GM06990 (cell line): ENCODE data around the gene CD37.
"Not testable (repeated sequence)": the region's sequence is repeated elsewhere in the genome, so short reads cannot be mapped to it uniquely, and the experiment has no call there.

Experiments
- DNase-seq: peaks from one replicate; pipeline ENCODE4 v3.0.0-alpha.2; 2011; ENCODE audit not compliant: insufficient read length; ENCODE audit errors: extremely low read depth
- H3K27me3 ChIP-seq: replicated peaks from 2 replicates; pipeline ENCODE4 v1.6.0; 2011; ENCODE audit warnings: low read length; ENCODE audit not compliant: control insufficient read depth, insufficient read depth
- H3K36me3 ChIP-seq: 2 replicates; pipeline ENCODE4 v1.5.1; 2011; ENCODE audit warnings: low read length; ENCODE audit not compliant: control insufficient read depth, insufficient read depth
- H3K4me3 ChIP-seq: replicated peaks from 2 replicates; pipeline ENCODE4 v1.5.1; 2011; ENCODE audit warnings: low read depth, mild to moderate bottlenecking, control low read depth, low read length
- TF ChIP-seq, protein P1 (sequence below): IDR thresholded peaks from 2 replicates; pipeline ENCODE4 v1.5.1; 2011; ENCODE audit warnings: low read length, control low read depth, mild to moderate bottlenecking, inconsistent platforms; ENCODE audit not compliant: insufficient read depth, poor library complexity, severe bottlenecking

CD37 gene

DNA sequence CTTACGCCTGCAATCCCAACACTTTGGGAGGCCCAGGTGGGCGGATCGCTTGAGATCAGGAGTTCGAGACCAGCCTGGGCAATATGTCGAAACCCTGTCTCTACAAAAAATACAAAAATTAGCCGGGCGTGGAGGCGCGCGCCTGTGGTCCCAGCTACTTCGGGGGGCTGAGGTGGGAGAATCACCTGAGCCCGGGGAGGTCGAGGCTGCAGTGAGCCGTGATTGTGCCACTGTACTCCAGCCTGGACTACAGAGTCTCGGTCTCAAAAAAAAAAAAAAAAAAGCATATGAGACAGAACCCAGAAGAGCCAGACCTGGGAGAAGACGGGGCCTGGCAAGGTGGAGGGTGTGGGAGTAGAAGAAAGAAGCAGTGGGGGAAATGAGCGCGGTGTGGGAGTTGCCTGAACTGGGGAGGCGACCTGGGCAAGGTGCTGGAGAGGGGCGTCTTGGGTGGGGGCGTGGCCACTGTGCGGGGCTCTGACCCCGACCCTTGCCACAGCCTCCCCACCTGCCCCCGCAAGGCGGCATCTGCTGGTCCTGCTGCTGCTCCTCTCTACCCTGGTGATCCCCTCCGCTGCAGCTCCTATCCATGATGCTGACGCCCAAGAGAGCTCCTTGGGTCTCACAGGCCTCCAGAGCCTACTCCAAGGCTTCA, 29.0 kb downstream of the CD37 start:
- Histone ChIP-seq H3K36me3 (no peaks in the 10 kb centered on the region), H3K4me3 (no peak overlapping the region; the same call in 1 of the 2 replicates), H3K27me3 (no peaks in the 10 kb centered on the region; the same call in 1 of the 2 replicates)
- DNase-seq = no peak
- TF ChIP-seq, protein P1, sequence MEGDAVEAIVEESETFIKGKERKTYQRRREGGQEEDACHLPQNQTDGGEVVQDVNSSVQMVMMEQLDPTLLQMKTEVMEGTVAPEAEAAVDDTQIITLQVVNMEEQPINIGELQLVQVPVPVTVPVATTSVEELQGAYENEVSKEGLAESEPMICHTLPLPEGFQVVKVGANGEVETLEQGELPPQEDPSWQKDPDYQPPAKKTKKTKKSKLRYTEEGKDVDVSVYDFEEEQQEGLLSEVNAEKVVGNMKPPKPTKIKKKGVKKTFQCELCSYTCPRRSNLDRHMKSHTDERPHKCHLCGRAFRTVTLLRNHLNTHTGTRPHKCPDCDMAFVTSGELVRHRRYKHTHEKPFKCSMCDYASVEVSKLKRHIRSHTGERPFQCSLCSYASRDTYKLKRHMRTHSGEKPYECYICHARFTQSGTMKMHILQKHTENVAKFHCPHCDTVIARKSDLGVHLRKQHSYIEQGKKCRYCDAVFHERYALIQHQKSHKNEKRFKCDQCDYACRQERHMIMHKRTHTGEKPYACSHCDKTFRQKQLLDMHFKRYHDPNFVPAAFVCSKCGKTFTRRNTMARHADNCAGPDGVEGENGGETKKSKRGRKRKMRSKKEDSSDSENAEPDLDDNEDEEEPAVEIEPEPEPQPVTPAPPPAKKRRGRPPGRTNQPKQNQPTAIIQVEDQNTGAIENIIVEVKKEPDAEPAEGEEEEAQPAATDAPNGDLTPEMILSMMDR = no peak

DNA sequence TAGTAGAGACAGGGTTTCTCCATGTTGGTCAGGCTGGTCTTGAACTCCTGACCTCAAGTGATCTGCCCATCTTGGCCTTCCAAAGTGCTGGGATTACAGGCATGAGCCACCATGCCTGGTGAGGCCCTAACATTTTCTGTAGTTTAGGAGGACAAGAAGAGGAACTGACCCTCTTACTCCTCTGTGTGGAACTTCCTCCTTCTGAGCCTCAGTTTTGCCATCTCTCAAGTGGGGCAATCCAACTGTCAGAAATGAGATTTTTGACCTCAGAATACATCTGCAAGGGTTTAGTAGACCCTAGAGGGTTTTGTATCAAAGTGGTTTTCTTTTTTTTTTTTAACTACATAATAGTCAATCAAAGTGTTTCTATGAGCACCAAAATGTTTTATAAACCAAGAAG, 30.9 kb downstream of the CD37 start:
- DNase-seq = no peak
- H3K36me3 ChIP-seq = no peaks in the 10 kb centered on the region
- H3K4me3 ChIP-seq = no peak overlapping the region
- H3K27me3 ChIP-seq = no peaks in the 10 kb centered on the region; the same call in none of the 2 replicates
- TF ChIP-seq, protein P1 = no peak

DNA sequence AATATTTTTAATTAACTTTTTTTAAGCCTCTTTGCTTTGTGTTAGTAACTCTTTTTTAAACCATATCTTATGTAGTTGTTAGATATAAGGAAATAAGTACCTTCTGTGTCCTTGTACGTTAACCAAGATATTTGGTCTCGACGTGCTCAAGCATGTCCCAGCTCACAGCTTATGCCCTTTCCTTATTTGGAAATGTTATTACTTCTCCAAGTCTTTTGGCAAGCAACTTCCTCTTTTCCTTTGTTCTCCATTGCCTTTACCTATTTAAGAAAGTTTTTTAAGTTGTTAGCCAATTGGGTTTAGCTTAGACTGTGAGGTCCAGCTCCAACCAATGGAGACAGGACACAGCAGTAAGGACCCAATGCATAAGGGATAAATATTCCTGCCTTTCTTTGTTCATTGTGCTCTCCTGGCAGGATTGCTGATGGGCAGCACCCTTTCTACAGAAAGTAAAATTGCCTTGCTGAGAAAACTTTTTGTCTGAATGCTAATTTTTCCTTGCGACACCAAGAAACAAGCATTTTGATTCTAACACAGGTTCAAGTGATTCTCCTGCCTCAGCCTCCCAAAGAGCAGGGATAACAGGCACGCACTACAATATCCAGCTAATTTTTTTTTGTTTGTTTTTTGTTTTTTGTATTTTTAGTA, 33.6 kb downstream of the CD37 start:
- TF ChIP-seq, protein P1 = no peak
- Histone ChIP-seq H3K36me3 (no peaks in the 10 kb centered on the region), H3K4me3 (no peak overlapping the region), H3K27me3 (no peaks in the 10 kb centered on the region; the same call in 1 of the 2 replicates)
- no peak for DNase-seq

DNA sequence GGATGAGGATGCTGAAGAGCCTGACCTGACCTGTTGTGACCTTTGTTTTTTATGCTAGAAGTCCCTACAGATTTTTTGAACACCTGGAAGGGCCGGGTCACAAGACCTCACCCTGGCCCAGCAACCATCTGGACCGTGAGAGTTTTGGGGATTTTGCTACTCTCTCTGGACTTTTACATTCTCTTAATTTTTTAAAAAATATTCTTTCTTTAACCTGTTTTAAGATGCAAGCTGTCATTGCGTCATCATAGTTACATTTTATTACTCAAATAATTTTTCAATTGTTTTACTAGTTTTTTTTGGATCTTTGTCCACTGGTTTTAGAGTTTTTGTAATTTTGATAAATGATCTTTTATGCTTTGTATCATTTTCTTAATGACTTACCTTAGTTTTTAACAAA, 36.0 kb downstream of the CD37 start:
- H3K27me3 ChIP-seq = no peaks in the 10 kb centered on the region; the same call in 1 of the 2 replicates
- H3K36me3 ChIP-seq = no peaks in the 10 kb centered on the region
- no peak overlapping the region for H3K4me3 ChIP-seq
- TF ChIP-seq, protein P1 = no peak
- DNase-seq = no peak

DNA sequence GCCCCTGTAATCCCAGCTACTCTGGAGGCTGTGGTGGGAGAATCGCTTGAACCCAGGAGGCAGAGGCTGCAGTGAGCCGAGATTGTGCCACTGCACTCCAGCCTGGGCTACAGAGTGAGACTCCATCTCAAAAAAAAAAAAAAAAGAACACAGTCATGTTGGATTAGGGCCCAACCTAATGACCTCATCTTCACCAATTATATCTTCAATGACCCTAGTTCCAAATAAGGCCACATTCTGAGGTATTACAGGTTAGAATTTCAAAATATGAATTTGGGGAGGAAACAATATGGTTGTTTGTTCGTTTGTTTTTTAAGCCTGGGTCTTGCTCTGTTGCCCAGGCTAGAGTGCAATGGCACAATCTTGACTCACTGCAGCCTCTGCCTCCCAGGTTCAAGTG, 38.0 kb downstream of the CD37 start:
- H3K4me3 ChIP-seq, H3K36me3 ChIP-seq, H3K27me3 ChIP-seq, DNase-seq: not testable (repeated sequence)

DNA sequence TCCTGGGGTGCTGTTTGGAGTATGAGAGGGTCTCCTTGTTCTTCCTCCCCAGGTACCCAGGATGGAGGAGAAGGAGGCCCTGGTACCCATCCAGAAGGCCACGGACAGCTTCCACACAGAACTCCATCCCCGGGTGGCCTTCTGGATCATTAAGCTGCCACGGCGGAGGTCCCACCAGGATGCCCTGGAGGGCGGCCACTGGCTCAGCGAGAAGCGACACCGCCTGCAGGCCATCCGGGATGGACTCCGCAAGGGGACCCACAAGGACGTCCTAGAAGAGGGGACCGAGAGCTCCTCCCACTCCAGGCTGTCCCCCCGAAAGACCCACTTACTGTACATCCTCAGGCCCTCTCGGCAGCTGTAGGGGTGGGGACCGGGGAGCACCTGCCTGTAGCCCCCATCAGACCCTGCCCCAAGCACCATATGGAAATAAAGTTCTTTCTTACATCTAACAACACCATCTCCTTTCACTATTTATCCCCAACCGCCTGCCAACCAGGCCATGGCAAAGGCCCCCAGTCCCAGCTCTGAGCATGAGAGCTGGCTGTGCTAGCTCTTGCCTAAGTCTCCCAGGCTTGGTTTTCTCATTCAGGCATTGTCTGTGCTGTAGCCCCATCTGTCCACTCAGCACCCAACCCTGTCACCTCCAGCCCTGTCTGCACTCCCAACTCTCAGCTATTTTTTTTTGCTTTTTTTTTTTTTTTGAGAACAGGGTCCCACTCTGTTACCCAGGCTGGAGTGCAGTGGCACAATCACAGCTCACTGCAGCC, 39.6 kb downstream of the CD37 start:
- Histone ChIP-seq H3K27me3 (no peaks in the 10 kb centered on the region; the same call in 1 of the 2 replicates), H3K36me3 (no peaks in the 10 kb centered on the region), H3K4me3 (no peak overlapping the region)
- TF ChIP-seq, protein P1 = no peak
- no peak for DNase-seq
